AG09319 (cell line): ENCODE results near the gene YES1.

Experiments used
- DNase-seq: peaks from one replicate; pipeline ENCODE4 v3.0.0-alpha.2; 2010; ENCODE audit warnings: low read depth; ENCODE audit errors: extremely low read depth
- CTCF ChIP-seq: IDR thresholded peaks from 2 replicates; pipeline ENCODE4 v1.5.1; 2011; ENCODE audit warnings: low read depth, mild to moderate bottlenecking, inconsistent platforms, low read length, moderate library complexity

The YES1 gene

GRCh38 chr18:811892-812375 is at the start of gene YES1:
Gene YES1, minus strand, starts transcription at chr18:812242. Its CDS starts 55,415 bp downstream, at chr18:756827.
- TF ChIP-seq CTCF: no peak
- DNase-seq: peak; percentile 34

GRCh38 chr18:857986-858385 is 45.9 kb upstream of the YES1 start:
- TF ChIP-seq CTCF: no peak
- no peak for DNase-seq

- peak; percentile 42 for DNase-seq
- TF ChIP-seq CTCF: no peak
Observed at GRCh38 chr18:853471-853870, 41.4 kb upstream of the YES1 start.

GRCh38 chr18:850960-851359 is 38.9 kb upstream of the YES1 start:
- TF ChIP-seq CTCF: no peak
- DNase-seq: no peak

- no peak for TF ChIP-seq CTCF
Observed at GRCh38 chr18:849021-849420, 37.0 kb upstream of the YES1 start.

GRCh38 chr18:848062-848861 is 36.2 kb upstream of the YES1 start:
- TF ChIP-seq CTCF: no peak

More at GRCh38 chr18:849021-849420, 37.0 kb upstream of the YES1 start:
- DNase-seq: no peak

GRCh38 chr18:845152-845819 is 33.2 kb upstream of the YES1 start:
- no peak for TF ChIP-seq CTCF
- DNase-seq: peak; percentile 80

More at GRCh38 chr18:848062-848861, 36.2 kb upstream of the YES1 start:
- DNase-seq: no peak
